HepG2 (cell line): ENCODE results near the gene TMED6. TPM values are rescaled to one million over a fixed set of nuclear protein-coding genes. Genes with fewer than 3 reads are reported as not detected.

ENCODE experiments used
- EED ChIP-seq: sonication (generic); formaldehyde crosslinking; IDR thresholded peaks from 2 replicates; pipeline ENCODE4 v1.5.0; 2020; ENCODE audit warnings: mild to moderate bottlenecking, missing genetic modification reagents
- GPN1 ChIP-seq: sonication (generic); formaldehyde crosslinking; IDR thresholded peaks from 2 replicates; pipeline ENCODE4 v1.5.1; 2020; ENCODE audit warnings: missing genetic modification reagents, borderline replicate concordance
- MEIS2 ChIP-seq: sonication (generic); formaldehyde crosslinking; IDR thresholded peaks from 2 replicates; pipeline ENCODE4 v1.9.0; 2021; ENCODE audit warnings: mild to moderate bottlenecking, missing genetic modification reagents
- NFIB ChIP-seq: sonication (generic); formaldehyde crosslinking; IDR thresholded peaks from 2 replicates; pipeline ENCODE4 v1.9.0; 2021; ENCODE audit warnings: missing genetic modification reagents, mild to moderate bottlenecking, borderline replicate concordance
- PTBP1 ChIP-seq: fragments of 200-400 bp; formaldehyde crosslinking; IDR thresholded peaks from 2 replicates; pipeline ENCODE4 v1.6.1; 2018; ENCODE audit warnings: low read length, low read depth; ENCODE audit not compliant: poor library complexity, severe bottlenecking
- SP5 ChIP-seq: IDR thresholded peaks from 2 replicates; pipeline ENCODE4 v1.6.1; 2016; ENCODE audit warnings: low read depth, borderline replicate concordance
- TBX2 ChIP-seq: sonication (generic); formaldehyde crosslinking; IDR thresholded peaks from 2 replicates; pipeline ENCODE4 v1.5.0; 2020; ENCODE audit warnings: missing genetic modification reagents, mild to moderate bottlenecking, borderline replicate concordance
- THAP8 ChIP-seq: sonication (generic); formaldehyde crosslinking; IDR thresholded peaks from 2 replicates; pipeline ENCODE4 v1.5.1; 2020; ENCODE audit warnings: missing genetic modification reagents, mild to moderate bottlenecking, borderline replicate concordance
- TIGD3 ChIP-seq: sonication (generic); formaldehyde crosslinking; IDR thresholded peaks from 2 replicates; pipeline ENCODE4 v1.5.1; 2020; ENCODE audit warnings: mild to moderate bottlenecking, missing genetic modification reagents, borderline replicate concordance
- ZBTB10 ChIP-seq: sonication (generic); formaldehyde crosslinking; IDR thresholded peaks from 2 replicates; pipeline ENCODE4 v1.4.0; 2020; ENCODE audit warnings: missing genetic modification reagents, borderline replicate concordance
- ZMYM3 ChIP-seq: sonication (generic); formaldehyde crosslinking; IDR thresholded peaks from 2 replicates; pipeline ENCODE4 v1.5.1; 2020; ENCODE audit warnings: mild to moderate bottlenecking, missing genetic modification reagents
- ZMYM4 ChIP-seq: sonication (generic); formaldehyde crosslinking; IDR thresholded peaks from 2 replicates; pipeline ENCODE4 v1.8.1; 2023; ENCODE audit warnings: mild to moderate bottlenecking, missing genetic modification reagents
- ZNF138 ChIP-seq: sonication (generic); formaldehyde crosslinking; IDR thresholded peaks from 2 replicates; pipeline ENCODE4 v1.5.0; 2020; ENCODE audit warnings: mild to moderate bottlenecking, low read depth, missing genetic modification reagents
- ZNF20 ChIP-seq: sonication (generic); formaldehyde crosslinking; IDR thresholded peaks from 2 replicates; pipeline ENCODE4 v1.4.0; 2020; ENCODE audit warnings: mild to moderate bottlenecking, moderate library complexity, missing genetic modification reagents
- ZNF251 ChIP-seq: sonication (generic); formaldehyde crosslinking; IDR thresholded peaks from 2 replicates; pipeline ENCODE4 v1.9.0; 2021; ENCODE audit warnings: mild to moderate bottlenecking, missing genetic modification reagents
- ZNF264 ChIP-seq: sonication (generic); formaldehyde crosslinking; IDR thresholded peaks from 2 replicates; pipeline ENCODE4 v1.4.0; 2020; ENCODE audit warnings: missing genetic modification reagents
- ZNF460 ChIP-seq: sonication (generic); formaldehyde crosslinking; IDR thresholded peaks from 2 replicates; pipeline ENCODE4 v1.5.1; 2020; ENCODE audit warnings: missing genetic modification reagents, mild to moderate bottlenecking, borderline replicate concordance
- ZNF501 ChIP-seq: sonication (generic); formaldehyde crosslinking; IDR thresholded peaks from 2 replicates; pipeline ENCODE4 v1.5.1; 2020; ENCODE audit warnings: mild to moderate bottlenecking, moderate library complexity, missing genetic modification reagents
- ZNF629 ChIP-seq: sonication (generic); formaldehyde crosslinking; conservative IDR thresholded peaks from 2 replicates; pipeline ENCODE4 v1.5.0; 2020; ENCODE audit warnings: missing genetic modification reagents
- ZNF850 ChIP-seq: sonication (generic); formaldehyde crosslinking; conservative IDR thresholded peaks from 2 replicates; pipeline ENCODE4 v1.9.0; 2021; ENCODE audit warnings: mild to moderate bottlenecking, missing genetic modification reagents
- polyA plus RNA-seq, 8 experiments: library from polyadenylated mRNA; depleted of rRNA in 3 of 8; stranded (reverse) in 7 of 8; unstranded in 1 of 8; fragments of >200 nt; fragmentation: Illumina TruSeq in 4 of 8; extraction: Trizol in 4 of 8; gene quantifications; 2 replicates each; pipeline versions ENCODE4 v1.2.1 to v1.2.3, GENCODE V29; 2011 to 2016; ENCODE audit warnings: low read depth in 4 of 8, missing spikeins in 1 of 8, mixed read lengths in 1 of 8; ENCODE audit not compliant: insufficient read depth in 1 of 8
- total RNA-seq, 5 experiments: library from RNA; depleted of rRNA; stranded (reverse); fragments of >200 nt; fragmentation: Illumina TruSeq; extraction: Trizol; gene quantifications; 2 replicates each; pipeline ENCODE4 v1.2.3, GENCODE V29; 2016; ENCODE audit warnings: low read depth in 1 of 5

TMED6 gene
- total and polyA plus RNA-seq, 2 of the 13 experiments (the other 11 are each of a cell fraction or from before 2014, with no cell fraction given) = 9.8 to 14.4 TPM

- TF ChIP-seq ZBTB10 (CRISPR knock-in tag) (0 out of 2 replicates have a peak, but pooled peaks have one; percentile 29), MEIS2 (no peak), NFIB (0 out of 2 replicates have a peak, but pooled peaks have one; percentile 38), SP5 (CRISPR knock-in tag) (no peak), ZNF138 (peak; percentile 87; the same call in 1 of the 2 replicates), ZMYM3 (CRISPR knock-in tag) (0 out of 2 replicates have a peak, but pooled peaks have one; percentile 57), ZMYM4 (CRISPR knock-in tag) (no peak), ZNF20 (CRISPR knock-in tag) (peak; percentile 12), TBX2 (CRISPR knock-in tag) (no peak), ZNF460 (peak; percentile 83), TIGD3 (0 out of 2 replicates have a peak, but pooled peaks have one; percentile 51), ZNF629 (CRISPR knock-in tag) (0 out of 2 replicates have a peak, but pooled peaks have one; percentile 12), EED (peak; percentile 47; the same call in 1 of the 2 replicates), ZNF251 (CRISPR knock-in tag) (peak; percentile 94; the same call in 1 of the 2 replicates), PTBP1 (peak; percentile 45), ZNF501 (CRISPR knock-in tag) (no peak), GPN1 (no peak), THAP8 (CRISPR knock-in tag) (0 out of 2 replicates have a peak, but pooled peaks have one; percentile 31), ZNF264 (CRISPR knock-in tag) (no peak), ZNF850 (CRISPR knock-in tag) (0 out of 2 replicates have a peak, but pooled peaks have one; percentile 28)
These were observed 12.9 kb downstream of the TMED6 start (continued) for GRCh38 chr16:69338557-69339288.
